ENCODE measurements around the gene LRCH4.

DNA sequence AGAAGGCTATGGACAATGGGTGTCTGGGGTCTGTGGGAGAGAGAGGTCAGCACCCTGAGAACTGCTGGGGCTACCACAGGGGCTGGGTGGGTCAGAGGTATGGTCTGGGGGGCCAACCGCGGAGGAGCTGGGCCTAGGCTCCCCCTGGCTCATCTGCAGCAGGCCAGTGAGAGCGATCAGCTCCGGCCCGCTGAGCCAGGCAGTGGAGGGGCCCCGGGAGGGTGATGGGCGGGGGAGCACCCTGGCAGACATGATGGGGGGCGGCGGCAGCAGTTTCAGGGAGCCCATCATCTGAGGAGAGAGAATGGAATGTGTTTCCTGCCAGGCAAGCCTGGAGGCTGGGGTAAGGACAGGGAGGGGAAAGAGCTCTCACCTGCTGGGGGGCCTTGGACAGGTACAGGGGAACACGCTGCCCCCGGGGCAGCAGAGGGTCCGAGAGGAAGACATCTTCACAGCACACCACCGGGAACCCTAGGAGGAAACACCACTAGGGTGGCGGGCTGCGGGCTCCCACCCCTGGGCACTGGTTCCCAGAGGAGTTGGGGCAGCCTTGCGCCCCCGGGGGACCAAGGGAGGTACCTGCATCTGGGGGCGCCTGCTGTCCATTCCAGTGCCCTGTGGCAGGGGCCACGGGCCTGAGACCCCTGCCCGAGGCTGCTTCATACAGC, 13.5 kb downstream of the LRCH4 start:
- TF ChIP-seq EP300 (IDR thresholded peaks at IDR 0.05), result no peak
- no peak for TF ChIP-seq CTCF (IDR thresholded peaks at IDR 0.05)

All from upper lobe of left lung (tissue), 4 donors.